GM18909 (cell line): ENCODE measurements around the gene WDR70.
"Not testable (repeated sequence)": the region's sequence is repeated elsewhere in the genome, so short reads cannot be mapped to it uniquely, and the experiment has no call there.

Experiments used
- ATAC-seq: cut with Tn5 transposase; IDR thresholded peaks from one replicate; pipeline ENCODE4 v1.9.1; 2021; ENCODE audit warnings: mild to moderate bottlenecking; ENCODE audit not compliant: unreplicated experiment, poor library complexity

Gene WDR70

GRCh38 chr5:37567566-37567965 lies 188.4 kb downstream of the WDR70 start:
- ATAC-seq, result no peak

- ATAC-seq, result no peak
Measured at GRCh38 chr5:37568018-37568753, 189.1 kb downstream of the WDR70 start.

GRCh38 chr5:37568893-37569292 lies 189.8 kb downstream of the WDR70 start:
- no peak for ATAC-seq

GRCh38 chr5:37569466-37569865 lies 190.3 kb downstream of the WDR70 start:
- ATAC-seq, result no peak

GRCh38 chr5:37570597-37570996 lies 191.5 kb downstream of the WDR70 start:
- ATAC-seq, result no peak

- no peak for ATAC-seq
Measured at GRCh38 chr5:37571985-37572384, 192.9 kb downstream of the WDR70 start.

- ATAC-seq, result no peak
Measured at GRCh38 chr5:37575541-37576489, 196.7 kb downstream of the WDR70 start.

GRCh38 chr5:37576552-37576951 lies 197.4 kb downstream of the WDR70 start:
- ATAC-seq, result no peak

GRCh38 chr5:37578176-37578575 lies 199.1 kb downstream of the WDR70 start:
- no peak for ATAC-seq

- no peak for ATAC-seq
Measured at GRCh38 chr5:37580106-37580505, 201.0 kb downstream of the WDR70 start.

- ATAC-seq, result no peak
Measured at GRCh38 chr5:37582202-37582601, 203.1 kb downstream of the WDR70 start.

- not testable (repeated sequence) for ATAC-seq
Measured at GRCh38 chr5:37593292-37593691, 214.2 kb downstream of the WDR70 start.

GRCh38 chr5:37594864-37595263 lies 215.7 kb downstream of the WDR70 start:
- ATAC-seq, result not testable (repeated sequence)

GRCh38 chr5:37598733-37599132 lies 219.6 kb downstream of the WDR70 start:
- ATAC-seq, result no peak

GRCh38 chr5:37601163-37601562 lies 222.0 kb downstream of the WDR70 start:
- no peak for ATAC-seq

GRCh38 chr5:37603072-37603471 lies 224.0 kb downstream of the WDR70 start:
- ATAC-seq, result no peak

- ATAC-seq, result no peak
Measured at GRCh38 chr5:37604290-37604689, 225.2 kb downstream of the WDR70 start.

- ATAC-seq, result no peak
Measured at GRCh38 chr5:37606148-37606547, 227.0 kb downstream of the WDR70 start.

- no peak for ATAC-seq
Measured at GRCh38 chr5:37606632-37607248, 227.6 kb downstream of the WDR70 start.

- ATAC-seq, result no peak
Measured at GRCh38 chr5:37615184-37615583, 236.1 kb downstream of the WDR70 start.

- no peak for ATAC-seq
Measured at GRCh38 chr5:37619353-37619752, 240.2 kb downstream of the WDR70 start.
